Fibroblast of peridontal ligament (primary cell): Measurements from ENCODE around the gene DLGAP3.

Experiments
- DNase-seq: peaks from one replicate; pipeline ENCODE4 v3.0.0-alpha.2; 2010; ENCODE audit errors: extremely low read depth

DLGAP3 gene

GRCh38 chr1:34900775-34901502 is 28.5 kb downstream of the DLGAP3 start:
- no peak for DNase-seq

- DNase-seq, result no peak
Measured at GRCh38 chr1:34899906-34900305, 29.5 kb downstream of the DLGAP3 start.

DNA sequence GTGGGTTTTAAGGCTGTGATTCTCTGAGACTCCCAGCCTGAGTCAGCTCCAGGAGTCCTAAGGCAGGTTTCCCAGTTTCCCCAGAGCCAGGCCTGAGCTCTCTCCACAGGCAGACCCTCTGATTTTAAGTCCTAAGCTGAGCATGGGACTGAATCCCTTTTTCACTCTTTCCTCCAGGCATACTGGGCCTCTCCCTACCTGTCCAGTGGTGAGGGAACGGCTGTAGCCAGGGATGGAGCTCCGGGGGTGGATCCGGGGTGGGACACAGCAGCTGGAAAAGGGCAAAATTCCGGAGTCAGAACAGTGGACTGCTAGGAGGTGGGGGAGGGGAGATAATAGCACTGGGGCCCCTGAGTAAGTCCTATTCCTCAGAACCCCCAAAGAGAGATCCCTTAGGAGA is 30.0 kb downstream of the DLGAP3 start:
- DNase-seq, result no peak

- DNase-seq, result peak; percentile 1
Measured at GRCh38 chr1:34898330-34898761, 31.1 kb downstream of the DLGAP3 start.

GRCh38 chr1:34896612-34897011 is 32.8 kb downstream of the DLGAP3 start:
- peak; percentile 18 for DNase-seq

GRCh38 chr1:34889705-34890104 is 39.7 kb downstream of the DLGAP3 start:
- DNase-seq, result no peak

DNA sequence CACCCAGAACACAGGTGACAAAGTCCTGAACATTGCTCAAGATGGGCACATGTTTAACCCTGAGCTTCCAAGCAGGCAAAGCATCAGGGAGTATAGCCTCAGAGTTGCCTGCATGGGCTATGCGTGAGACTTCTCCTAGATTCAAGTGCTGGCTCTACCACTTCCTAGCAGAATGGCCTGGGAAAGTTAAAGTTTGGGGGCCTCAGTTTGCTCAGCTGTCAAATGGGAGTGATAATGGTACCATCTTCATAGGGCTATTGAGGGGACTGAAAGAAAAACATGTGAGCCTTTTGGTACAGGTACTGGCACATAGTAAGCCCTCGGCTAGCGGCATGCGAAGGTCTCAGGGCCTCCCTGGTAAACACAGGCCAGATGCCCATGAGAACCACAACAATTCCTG is 41.9 kb downstream of the DLGAP3 start:
- no peak for DNase-seq

GRCh38 chr1:34885405-34886247 is 43.8 kb downstream of the DLGAP3 start:
- DNase-seq, result no peak

DNA sequence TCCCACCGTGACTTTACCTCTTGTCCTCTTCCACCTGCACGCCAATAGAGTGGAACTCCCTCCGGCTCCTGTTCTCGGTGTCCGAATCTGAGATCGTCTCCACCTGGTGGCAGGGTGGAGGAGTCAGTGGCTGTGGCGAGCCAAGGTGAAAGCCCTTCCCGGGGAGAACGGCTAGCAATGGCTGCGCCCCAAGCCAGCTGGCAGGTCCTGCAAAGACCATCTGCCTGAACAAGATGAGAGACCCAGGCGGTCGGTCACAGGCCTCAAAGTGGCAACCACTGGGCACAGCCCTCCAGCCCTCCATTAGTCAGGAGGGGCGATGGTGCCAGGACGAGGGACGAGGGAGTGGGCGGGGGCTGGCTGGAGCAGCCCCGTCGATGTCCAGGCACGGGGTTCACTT is 44.5 kb downstream of the DLGAP3 start:
- DNase-seq, result no peak

GRCh38 chr1:34884536-34884935 is 44.9 kb downstream of the DLGAP3 start:
- DNase-seq, result no peak

DNA sequence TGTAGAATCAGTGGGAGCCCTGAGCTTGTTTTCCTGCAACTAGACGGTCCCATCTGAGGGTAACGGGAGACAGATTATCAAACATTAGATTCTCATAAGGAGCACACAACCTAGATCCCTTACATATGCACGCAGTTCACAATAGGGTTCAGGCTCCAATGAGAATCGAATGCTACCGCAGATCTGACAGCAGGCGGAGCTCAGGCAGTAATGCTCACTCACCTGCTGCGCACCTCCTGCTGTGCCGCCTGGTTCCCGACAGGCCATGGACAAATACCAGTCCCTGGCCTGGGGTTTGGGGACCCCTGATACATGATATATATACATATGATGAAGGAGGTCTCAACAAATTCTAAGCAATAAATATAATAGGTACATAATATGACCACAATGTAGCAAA is 50.2 kb downstream of the DLGAP3 start:
- no peak for DNase-seq

GRCh38 chr1:34876406-34876805 is 53.0 kb downstream of the DLGAP3 start:
- no peak for DNase-seq

DNA sequence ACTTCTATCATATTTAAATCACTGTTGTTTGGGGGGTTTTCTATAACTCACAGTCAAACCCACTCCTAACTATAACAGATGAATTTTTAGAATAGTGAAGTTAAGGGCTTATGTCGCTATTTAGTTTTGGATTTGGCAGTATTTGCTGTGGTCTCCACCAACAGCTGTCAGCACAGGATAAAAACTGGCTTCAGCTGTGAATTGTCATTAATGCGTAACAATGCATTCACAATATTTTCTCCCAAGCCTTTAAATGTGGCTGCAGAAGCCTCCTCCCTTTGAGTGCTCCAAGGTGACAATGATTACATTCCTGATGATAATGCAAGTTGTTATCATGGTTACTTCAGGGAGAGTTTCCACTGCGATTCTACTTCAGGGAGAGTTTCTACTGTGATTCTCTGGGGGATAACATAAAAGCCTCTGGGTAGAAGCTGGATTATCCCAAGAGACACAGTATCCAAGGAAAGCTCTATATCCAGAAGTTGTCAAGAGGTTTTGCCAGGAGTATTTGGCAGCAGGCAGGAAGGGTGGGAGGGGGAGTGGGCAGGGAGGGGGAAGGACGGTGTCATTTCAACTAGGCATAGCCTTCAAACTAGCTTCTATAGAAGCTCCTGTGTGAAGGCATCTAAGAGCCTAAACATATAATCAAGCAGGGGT is 55.0 kb downstream of the DLGAP3 start:
- no peak for DNase-seq

GRCh38 chr1:34872133-34872503 is 57.3 kb downstream of the DLGAP3 start:
- DNase-seq, result no peak

- DNase-seq, result no peak
Measured at GRCh38 chr1:34871443-34872132, 57.9 kb downstream of the DLGAP3 start.

GRCh38 chr1:34870395-34870794 is 59.1 kb downstream of the DLGAP3 start:
- DNase-seq, result no peak

GRCh38 chr1:34869760-34870159 is 59.7 kb downstream of the DLGAP3 start:
- DNase-seq, result no peak

- DNase-seq, result no peak
Measured at GRCh38 chr1:34868230-34869049, 61.0 kb downstream of the DLGAP3 start.

DNA sequence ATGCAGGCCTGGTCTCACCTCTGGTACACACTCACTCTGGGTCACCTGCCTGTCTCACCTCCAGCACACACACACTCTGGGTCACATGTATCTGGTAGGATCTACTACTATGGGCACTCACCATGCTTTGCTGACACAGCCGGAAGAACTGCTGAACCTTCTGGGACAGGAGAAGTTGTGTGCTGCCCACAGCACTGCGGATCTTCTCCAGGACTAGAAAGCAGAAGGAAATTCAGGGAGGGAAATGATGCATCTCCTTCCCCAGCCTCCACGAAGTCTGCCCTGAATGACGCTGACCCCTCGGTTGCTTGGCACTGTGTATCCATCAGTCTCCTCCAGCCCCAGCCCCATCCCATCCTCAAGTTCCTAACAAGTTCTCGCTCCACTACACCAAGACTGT is 62.0 kb downstream of the DLGAP3 start:
- no peak for DNase-seq

DNA sequence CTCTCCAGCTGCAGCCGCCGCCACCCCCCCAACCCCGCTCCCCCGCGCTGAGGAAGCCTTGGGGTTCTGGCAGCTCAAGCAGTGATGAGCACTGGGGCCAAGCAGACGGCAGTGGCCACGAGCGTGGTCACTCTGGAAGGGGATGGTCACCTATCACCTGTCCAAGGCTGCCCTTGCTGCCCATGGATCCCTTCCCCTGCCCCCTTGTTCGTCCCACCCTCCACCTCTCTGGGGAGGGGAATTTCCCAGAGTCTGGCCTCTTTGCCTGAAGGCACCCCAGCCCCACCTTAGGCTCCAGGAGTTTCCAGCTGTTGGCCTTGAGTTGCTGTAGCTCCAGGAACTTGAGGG is 62.7 kb downstream of the DLGAP3 start:
- no peak for DNase-seq
